ENCODE data around the gene IL34.

IL34 gene

GRCh38 chr16:70701036-70701435 is 54.7 kb downstream of the IL34 start:
- DNase-seq (ENCODE audit: low read depth, low spot score): no peak

- DNase-seq (ENCODE audit: low read depth, low spot score): no peak
Measured at GRCh38 chr16:70701596-70701995, 55.2 kb downstream of the IL34 start.

GRCh38 chr16:70701998-70702397 is 55.6 kb downstream of the IL34 start:
- no peak for DNase-seq (ENCODE audit: low read depth, low spot score)

- no peak for DNase-seq (ENCODE audit: low read depth, low spot score)
Measured at GRCh38 chr16:70702624-70703023, 56.3 kb downstream of the IL34 start.

GRCh38 chr16:70703041-70703834 is 56.9 kb downstream of the IL34 start:
- DNase-seq (ENCODE audit: low read depth, low spot score): peak; percentile 97

- no peak for DNase-seq (ENCODE audit: low read depth, low spot score)
Measured at GRCh38 chr16:70703835-70704381, 57.5 kb downstream of the IL34 start.

GRCh38 chr16:70704586-70704985 is 58.2 kb downstream of the IL34 start:
- no peak for DNase-seq (ENCODE audit: low read depth, low spot score)

- DNase-seq (ENCODE audit: low read depth, low spot score): no peak
Measured at GRCh38 chr16:70705056-70705455, 58.7 kb downstream of the IL34 start.

GRCh38 chr16:70706948-70707465 is 60.6 kb downstream of the IL34 start:
- DNase-seq (ENCODE audit: low read depth, low spot score): peak; percentile 57

GRCh38 chr16:70708366-70709246 is 62.2 kb downstream of the IL34 start:
- DNase-seq (ENCODE audit: low read depth, low spot score): no peak

- DNase-seq (ENCODE audit: low read depth, low spot score): no peak
Measured at GRCh38 chr16:70709457-70709856, 63.1 kb downstream of the IL34 start.

- no peak for DNase-seq (ENCODE audit: low read depth, low spot score)
Measured at GRCh38 chr16:70709942-70710341, 63.6 kb downstream of the IL34 start.
